GM12874 (cell line): Measurements from ENCODE around the gene EBPL.

ENCODE experiments used
- TF ChIP-seq, protein P1 (sequence below): IDR thresholded peaks from 2 replicates; pipeline ENCODE4 v1.5.1; 2011; ENCODE audit warnings: low read depth, mild to moderate bottlenecking, control low read depth, low read length, moderate library complexity; ENCODE audit not compliant: insufficient read depth

EBPL gene

DNA sequence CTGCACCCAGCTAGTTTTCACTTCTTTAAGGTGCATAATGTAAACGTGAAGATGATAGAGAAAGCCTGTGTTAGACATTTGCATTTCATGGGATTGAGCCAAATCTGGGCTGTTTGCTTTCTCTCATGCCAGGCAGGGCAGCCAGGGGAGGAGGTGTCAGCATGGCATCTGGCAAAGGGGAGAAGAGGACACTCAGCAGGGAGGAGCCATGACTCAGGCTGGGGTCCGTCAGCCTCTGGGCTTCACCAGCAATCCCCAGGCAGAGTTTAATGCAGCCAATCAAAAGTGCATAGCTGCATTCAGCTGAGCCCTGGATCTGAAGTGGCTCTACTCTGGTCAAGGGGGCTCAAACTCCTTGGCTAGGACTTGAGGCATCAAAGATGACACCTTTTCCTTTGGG is 23.5 kb downstream of the EBPL start:
- TF ChIP-seq, protein P1, sequence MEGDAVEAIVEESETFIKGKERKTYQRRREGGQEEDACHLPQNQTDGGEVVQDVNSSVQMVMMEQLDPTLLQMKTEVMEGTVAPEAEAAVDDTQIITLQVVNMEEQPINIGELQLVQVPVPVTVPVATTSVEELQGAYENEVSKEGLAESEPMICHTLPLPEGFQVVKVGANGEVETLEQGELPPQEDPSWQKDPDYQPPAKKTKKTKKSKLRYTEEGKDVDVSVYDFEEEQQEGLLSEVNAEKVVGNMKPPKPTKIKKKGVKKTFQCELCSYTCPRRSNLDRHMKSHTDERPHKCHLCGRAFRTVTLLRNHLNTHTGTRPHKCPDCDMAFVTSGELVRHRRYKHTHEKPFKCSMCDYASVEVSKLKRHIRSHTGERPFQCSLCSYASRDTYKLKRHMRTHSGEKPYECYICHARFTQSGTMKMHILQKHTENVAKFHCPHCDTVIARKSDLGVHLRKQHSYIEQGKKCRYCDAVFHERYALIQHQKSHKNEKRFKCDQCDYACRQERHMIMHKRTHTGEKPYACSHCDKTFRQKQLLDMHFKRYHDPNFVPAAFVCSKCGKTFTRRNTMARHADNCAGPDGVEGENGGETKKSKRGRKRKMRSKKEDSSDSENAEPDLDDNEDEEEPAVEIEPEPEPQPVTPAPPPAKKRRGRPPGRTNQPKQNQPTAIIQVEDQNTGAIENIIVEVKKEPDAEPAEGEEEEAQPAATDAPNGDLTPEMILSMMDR: no peak

DNA sequence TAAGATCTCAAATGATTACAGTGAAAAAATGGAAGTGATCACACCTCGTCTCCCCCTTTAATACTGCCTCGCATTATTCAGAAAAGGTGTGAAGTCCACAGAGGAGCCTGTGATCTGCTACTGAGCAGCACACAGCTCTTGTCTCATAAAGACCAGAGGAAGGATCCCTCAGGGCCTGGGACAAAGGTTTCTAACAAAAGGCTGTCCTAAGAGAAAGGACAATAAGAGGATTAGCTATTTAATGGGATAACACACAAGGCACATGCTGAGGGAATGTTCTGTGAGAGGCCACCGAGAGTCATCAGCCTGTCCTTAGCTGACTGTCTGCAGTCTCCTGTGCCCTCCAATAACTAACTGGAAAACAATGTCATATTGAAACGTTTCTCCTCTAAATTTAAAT is 26.7 kb downstream of the EBPL start:
- TF ChIP-seq, protein P1: no peak

DNA sequence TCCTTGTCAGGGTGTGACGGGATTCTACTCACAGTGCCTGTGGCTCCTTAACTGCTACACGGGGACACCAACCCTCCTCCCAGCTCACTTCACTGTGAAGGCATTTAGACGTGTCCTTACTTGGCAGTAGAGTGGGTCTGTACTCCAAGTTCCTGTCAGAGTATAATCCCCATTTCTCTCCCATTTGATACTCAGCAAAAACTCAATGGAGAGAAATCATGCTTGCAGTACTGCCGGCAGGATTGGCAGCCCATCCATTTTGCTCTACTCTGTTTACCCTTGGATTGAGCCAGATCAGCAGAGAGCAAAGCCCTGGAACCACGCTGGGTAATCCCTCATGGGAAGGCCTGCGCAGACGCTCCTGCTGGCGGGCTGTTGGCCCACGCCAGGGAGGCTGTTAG is 34.0 kb downstream of the EBPL start:
- TF ChIP-seq, protein P1: no peak

DNA sequence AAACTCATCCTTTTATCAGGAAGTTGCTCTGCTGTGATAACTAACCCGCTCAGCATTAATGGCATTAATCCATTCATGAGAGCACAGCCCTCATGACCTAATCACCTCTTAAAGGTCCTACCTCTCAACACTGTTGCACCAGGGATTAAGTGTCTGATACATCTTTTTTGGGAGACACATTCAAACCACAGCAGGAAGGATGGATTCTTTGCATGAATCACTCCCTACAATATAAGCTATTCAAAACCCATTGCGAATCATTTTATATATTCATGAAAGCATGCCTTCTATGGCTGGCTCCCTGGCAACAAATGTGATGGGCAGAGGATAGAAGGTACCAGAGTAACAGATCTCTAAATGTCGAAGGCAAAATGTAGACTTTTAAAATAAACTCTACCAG is 35.4 kb downstream of the EBPL start:
- TF ChIP-seq, protein P1: no peak

DNA sequence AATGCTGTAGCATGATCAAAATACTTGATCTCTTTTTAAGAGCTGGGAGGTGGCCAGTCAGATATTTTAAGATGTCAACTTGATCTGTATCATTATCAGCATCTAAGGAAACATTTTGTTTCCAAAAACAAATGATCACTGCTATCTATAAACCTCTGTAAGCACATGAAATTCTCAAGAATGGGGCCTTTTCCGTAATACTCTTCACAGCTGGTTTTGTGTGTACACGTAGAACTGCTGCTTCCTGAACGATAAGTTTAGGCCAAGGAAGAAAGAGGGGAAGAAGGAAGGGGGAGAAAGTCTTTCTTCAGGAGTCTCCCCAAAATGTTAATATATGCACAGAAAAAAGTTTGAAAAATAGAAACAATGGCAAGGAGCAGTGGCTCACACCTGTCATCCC is 37.3 kb downstream of the EBPL start:
- TF ChIP-seq, protein P1: no peak

DNA sequence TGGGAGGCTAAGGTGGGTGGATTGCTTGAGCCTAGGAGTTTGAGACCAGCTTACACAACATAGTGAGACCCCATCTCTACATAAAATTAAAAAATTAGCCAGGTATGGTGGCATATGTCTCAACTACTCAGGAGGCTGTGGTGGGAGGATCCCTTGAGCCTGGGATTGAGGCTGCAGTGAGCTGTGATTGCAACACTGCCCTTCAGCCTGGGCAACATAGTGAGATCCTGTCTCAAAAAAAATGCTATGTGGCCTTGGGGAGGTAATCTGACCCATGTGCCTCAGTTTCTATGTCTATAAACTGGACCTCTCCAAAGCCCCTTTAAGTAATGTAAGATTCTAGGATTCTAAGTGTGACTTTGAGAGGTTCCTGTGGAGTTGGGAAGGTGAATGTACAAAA is 37.8 kb downstream of the EBPL start:
- TF ChIP-seq, protein P1: no peak

DNA sequence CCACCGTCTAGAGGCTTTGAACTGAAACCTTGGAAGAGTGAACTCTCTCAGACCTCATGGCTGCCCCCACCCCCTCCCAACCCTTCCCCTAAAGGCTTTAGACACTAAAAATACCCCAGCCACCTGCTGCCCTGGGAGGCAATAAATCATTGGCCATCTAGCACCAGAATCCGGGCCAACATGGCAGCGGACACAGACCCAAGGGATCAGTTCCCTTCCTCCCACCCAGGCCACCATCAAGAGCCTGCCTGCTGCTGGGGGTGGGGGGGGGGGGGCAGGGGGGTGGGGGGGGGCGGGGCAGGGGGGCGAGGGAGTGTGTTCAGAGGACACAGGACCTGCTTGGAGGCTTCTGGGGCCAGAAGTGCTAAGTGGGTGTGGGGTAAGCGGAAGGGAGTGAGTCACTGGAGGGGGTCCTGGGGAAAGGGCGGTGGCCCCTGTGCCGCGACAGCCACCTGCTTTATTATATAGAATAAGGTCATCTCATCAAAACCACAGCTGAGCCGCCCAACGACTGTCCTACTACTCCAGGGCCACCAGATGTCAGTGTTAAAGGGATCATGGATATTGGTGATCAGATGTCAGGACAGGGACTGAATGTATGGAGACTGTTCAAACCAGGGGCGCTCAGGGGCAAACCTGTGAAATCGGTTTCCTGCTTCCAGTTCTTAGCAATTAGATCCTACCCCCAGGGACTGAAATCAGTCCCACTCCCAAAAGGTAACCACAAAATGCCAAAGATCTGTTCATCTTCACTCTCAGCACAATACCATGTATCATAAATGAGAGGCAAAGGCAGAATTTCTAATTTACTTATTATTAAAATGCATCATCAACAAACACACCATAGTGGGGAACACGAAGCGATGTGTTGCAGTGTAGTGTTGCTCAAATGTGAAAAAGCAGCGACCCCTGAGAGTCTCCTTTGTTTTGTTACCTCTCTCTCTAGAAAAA is 38.7 kb downstream of the EBPL start:
- TF ChIP-seq, protein P1: peak; percentile 31; the same call in 1 of the 2 replicates
